ENCODE data around the gene ZNF202. TPM values are rescaled to one million over a fixed set of nuclear protein-coding genes. Genes with fewer than 3 reads are reported as not detected.
A peak's percentile ranks its signal among the peaks of the same experiment; 100 is the strongest.

ZNF202 gene
- total RNA-seq, 6 donors from 2014 or later = 1.00 to 11.4 (median 8.8) TPM

DNA sequence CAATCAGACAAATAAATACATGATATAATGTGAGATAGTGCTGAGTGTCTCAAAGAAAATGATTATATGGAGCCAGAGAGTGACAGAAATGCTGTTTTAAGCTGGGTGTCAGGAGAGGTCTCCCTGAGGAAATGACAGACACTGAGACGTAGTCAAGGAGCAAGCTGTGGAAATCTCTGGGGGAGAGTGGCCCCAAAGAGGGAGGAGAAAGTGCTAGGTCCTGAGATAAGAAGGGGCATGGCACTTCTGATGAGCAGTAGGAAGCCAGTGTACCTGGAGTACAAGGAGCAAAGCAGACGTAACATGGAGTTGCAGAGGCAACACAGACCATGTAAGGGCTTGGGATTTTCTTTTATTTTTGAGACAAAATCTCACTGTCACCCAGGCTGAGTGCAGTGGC is 38.8 kb downstream of the ZNF202 start:
- TF ChIP-seq POLR2AphosphoS5 (IDR thresholded peaks at IDR 0.05) (no peak), EP300 (IDR thresholded peaks at IDR 0.05) (no peak), POLR2A (IDR thresholded peaks at IDR 0.05) (no peak)
- TF ChIP-seq, protein P1, sequence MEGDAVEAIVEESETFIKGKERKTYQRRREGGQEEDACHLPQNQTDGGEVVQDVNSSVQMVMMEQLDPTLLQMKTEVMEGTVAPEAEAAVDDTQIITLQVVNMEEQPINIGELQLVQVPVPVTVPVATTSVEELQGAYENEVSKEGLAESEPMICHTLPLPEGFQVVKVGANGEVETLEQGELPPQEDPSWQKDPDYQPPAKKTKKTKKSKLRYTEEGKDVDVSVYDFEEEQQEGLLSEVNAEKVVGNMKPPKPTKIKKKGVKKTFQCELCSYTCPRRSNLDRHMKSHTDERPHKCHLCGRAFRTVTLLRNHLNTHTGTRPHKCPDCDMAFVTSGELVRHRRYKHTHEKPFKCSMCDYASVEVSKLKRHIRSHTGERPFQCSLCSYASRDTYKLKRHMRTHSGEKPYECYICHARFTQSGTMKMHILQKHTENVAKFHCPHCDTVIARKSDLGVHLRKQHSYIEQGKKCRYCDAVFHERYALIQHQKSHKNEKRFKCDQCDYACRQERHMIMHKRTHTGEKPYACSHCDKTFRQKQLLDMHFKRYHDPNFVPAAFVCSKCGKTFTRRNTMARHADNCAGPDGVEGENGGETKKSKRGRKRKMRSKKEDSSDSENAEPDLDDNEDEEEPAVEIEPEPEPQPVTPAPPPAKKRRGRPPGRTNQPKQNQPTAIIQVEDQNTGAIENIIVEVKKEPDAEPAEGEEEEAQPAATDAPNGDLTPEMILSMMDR (IDR thresholded peaks at IDR 0.05) = no peak
- H3K4me3 ChIP-seq = no peak overlapping the region
- DNase-seq (no peak), ATAC-seq (ENCODE audit: low FRiP score in 2 of 2) (no peak)
- H3K9me3 ChIP-seq = no peaks in the 10 kb centered on the region
- no peak overlapping the region for H3K27ac ChIP-seq
- 58 to 78% methylated on average over 2 of the region's 2 CpGs for WGBS, 2 donors
- H3K36me3 ChIP-seq = no peaks in the 10 kb centered on the region
- H3K4me1 ChIP-seq = no peaks in the 10 kb centered on the region
- no peaks in the 10 kb centered on the region for H3K27me3 ChIP-seq

- Histone ChIP-seq H3K27ac (no peak overlapping the region), H3K4me1 (no peaks in the 10 kb centered on the region), H3K9me3 (no peaks in the 10 kb centered on the region), H3K27me3 (no peaks in the 10 kb centered on the region), H3K36me3 (no peaks in the 10 kb centered on the region), H3K4me3 (no peak overlapping the region)
- 56 to 59% methylated on average over 8 to 9 of the region's 9 CpGs for WGBS, 2 donors
- DNase-seq (peak in 1 of 2 donors; percentile 19), ATAC-seq (ENCODE audit: low FRiP score in 2 of 2) (no peak)
- no peak for TF ChIP-seq EP300 (IDR thresholded peaks at IDR 0.05)
- no peak for TF ChIP-seq POLR2AphosphoS5 (IDR thresholded peaks at IDR 0.05)
- TF ChIP-seq, protein P1 (IDR thresholded peaks at IDR 0.05) = no peak
- no peak for TF ChIP-seq POLR2A (IDR thresholded peaks at IDR 0.05)
Observed at GRCh38 chr11:123702139-123702538, 39.3 kb downstream of the ZNF202 start.

DNA sequence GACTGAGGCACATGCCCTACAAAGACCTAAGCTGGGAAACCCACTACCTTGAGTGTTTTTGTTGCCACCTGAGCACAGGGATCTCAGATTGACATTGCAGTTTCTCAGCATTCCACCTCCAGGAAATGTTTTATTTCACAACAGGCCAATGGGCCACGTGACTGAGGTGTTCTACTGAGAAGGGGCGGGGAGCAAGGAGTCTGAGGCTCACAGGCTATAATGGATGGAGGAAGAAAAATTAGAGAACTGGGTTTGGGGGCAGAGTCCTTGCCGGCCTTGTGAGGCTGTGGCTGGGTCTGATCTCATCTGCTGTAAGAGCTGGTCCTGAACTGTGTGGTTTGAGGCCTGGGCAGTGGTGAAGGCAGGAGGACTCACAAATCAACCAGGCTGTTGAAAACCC is 40.7 kb downstream of the ZNF202 start:
- 55 to 75% methylated on average over 3 of the region's 3 CpGs for WGBS, 2 donors
- TF ChIP-seq EP300 (IDR thresholded peaks at IDR 0.05) (no peak), POLR2A (IDR thresholded peaks at IDR 0.05) (no peak), POLR2AphosphoS5 (IDR thresholded peaks at IDR 0.05) (no peak)
- TF ChIP-seq, protein P1 (IDR thresholded peaks at IDR 0.05) = no peak
- no peak overlapping the region for H3K4me3 ChIP-seq
- ATAC-seq (ENCODE audit: low FRiP score in 2 of 2) (no peak), DNase-seq (no peak)
- H3K4me1 ChIP-seq = no peaks in the 10 kb centered on the region
- no peaks in the 10 kb centered on the region for H3K9me3 ChIP-seq
- H3K27ac ChIP-seq = no peak overlapping the region
- H3K27me3 ChIP-seq = no peaks in the 10 kb centered on the region
- no peaks in the 10 kb centered on the region for H3K36me3 ChIP-seq

DNA sequence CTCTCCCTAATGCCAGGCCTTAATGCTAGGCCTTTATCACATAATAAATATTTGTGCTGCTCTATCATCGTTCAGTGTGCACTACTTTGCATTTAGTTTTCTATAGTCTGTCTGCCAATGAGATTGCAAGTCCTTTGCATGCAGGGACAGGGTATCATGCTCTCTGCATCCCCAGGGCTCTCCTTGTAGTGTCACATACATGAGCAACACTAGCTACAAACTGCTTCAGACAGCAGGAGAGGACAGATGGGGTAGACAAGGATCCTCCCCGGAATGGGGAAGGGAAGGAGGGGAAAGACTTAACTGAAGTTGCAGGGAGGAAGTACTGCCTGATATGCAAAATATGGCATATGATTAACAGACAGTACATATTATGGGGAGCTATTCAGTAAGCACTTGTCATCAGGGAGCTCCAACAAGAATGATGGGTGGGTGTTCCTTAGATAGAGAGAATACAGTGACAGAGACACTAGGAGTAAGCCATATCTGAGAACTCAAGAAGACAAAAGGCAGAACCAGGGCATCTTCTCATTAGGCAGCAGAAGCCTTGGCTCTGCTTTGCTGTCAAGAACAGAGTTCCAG is 42.8 kb downstream of the ZNF202 start:
- Histone ChIP-seq H3K27ac (no peak overlapping the region), H3K36me3 (no peaks in the 10 kb centered on the region), H3K4me1 (no peaks in the 10 kb centered on the region), H3K27me3 (no peaks in the 10 kb centered on the region), H3K9me3 (no peaks in the 10 kb centered on the region), H3K4me3 (no peak overlapping the region)
- ATAC-seq (ENCODE audit: low FRiP score in 2 of 2) (no peak), DNase-seq (no peak)
- no peak for TF ChIP-seq POLR2AphosphoS5 (IDR thresholded peaks at IDR 0.05)
- no peak for TF ChIP-seq POLR2A (IDR thresholded peaks at IDR 0.05)
- TF ChIP-seq, protein P1 (IDR thresholded peaks at IDR 0.05) = no peak
- no peak for TF ChIP-seq EP300 (IDR thresholded peaks at IDR 0.05)
- 36 to 47% methylated on average over 2 of the region's 2 CpGs for WGBS, 2 donors

GRCh38 chr11:123696183-123696582 is 45.3 kb downstream of the ZNF202 start:
- no peaks in the 10 kb centered on the region for H3K27me3 ChIP-seq
- no peak overlapping the region for H3K27ac ChIP-seq
- no peak for DNase-seq
- TF ChIP-seq, protein P1 (IDR thresholded peaks at IDR 0.05) = no peak
- TF ChIP-seq POLR2AphosphoS5 (IDR thresholded peaks at IDR 0.05) (no peak), POLR2A (IDR thresholded peaks at IDR 0.05) (no peak), EP300 (IDR thresholded peaks at IDR 0.05) (no peak)
- H3K4me3 ChIP-seq = no peak overlapping the region
- no peaks in the 10 kb centered on the region for H3K4me1 ChIP-seq
- 44 to 95% methylated on average over 2 of the region's 2 CpGs for WGBS, 2 donors
- no peaks in the 10 kb centered on the region for H3K9me3 ChIP-seq
- H3K36me3 ChIP-seq = no peaks in the 10 kb centered on the region
- ATAC-seq (ENCODE audit: low FRiP score in 2 of 2) = no peak

All from upper lobe of left lung (tissue), 6 donors.